22Rv1 (cell line): Measurements from ENCODE around the gene KDM4C.
"Not testable (repeated sequence)": the region's sequence is repeated elsewhere in the genome, so short reads cannot be mapped to it uniquely, and the experiment has no call there.

ENCODE experiments used
- CTCF ChIP-seq: fragments of 450-650 bp; IDR thresholded peaks from 2 replicates; pipeline ENCODE4 v1.5.1; 2017; ENCODE audit warnings: mild to moderate bottlenecking
- ZFX ChIP-seq: fragments of 450-650 bp; IDR thresholded peaks from 2 replicates; pipeline ENCODE4 v1.6.1; 2017; ENCODE audit warnings: antibody characterized with exemption, borderline replicate concordance

GRCh38 chr9:6768587-6768986 is 10.8 kb downstream of the KDM4C start:
- not testable (repeated sequence) for TF ChIP-seq CTCF, ZFX
